ENCODE results near the gene INHA.

Gene INHA

GRCh38 chr2:219543596-219544358, 28.3 kb upstream of the INHA start, which contains the start of the genes CHPF and TMEM198:
TSS of gene CHPF (minus strand) at chr2:219543809. CDS start at chr2:219543538, 271 bp downstream.
TSS of gene TMEM198 (plus strand) at chr2:219544028. CDS start at chr2:219544728, 700 bp downstream.
- H3K4me1 ChIP-seq (ENCODE audit: control insufficient read depth, insufficient read depth, low read length), result peaks cover 14% of the 10 kb centered on the region
- H3K4me3 ChIP-seq (ENCODE audit: low read length), result peak within 1 kb of the TSS; percentile 71
- H3K9ac ChIP-seq (ENCODE audit: low read length), result peak within 1 kb of the TSS; percentile 76
- no peaks in the 10 kb centered on the region for H3K9me3 ChIP-seq (ENCODE audit: control insufficient read depth, low read length)
- H3K36me3 ChIP-seq (ENCODE audit: control insufficient read depth, insufficient read depth, low read length), result no peaks in the 10 kb centered on the region
- H3K27me3 ChIP-seq (ENCODE audit: control insufficient read depth, insufficient read depth, low read length), result no peaks in the 10 kb centered on the region

- H3K36me3 ChIP-seq (ENCODE audit: control insufficient read depth, insufficient read depth, low read length), result no peaks in the 10 kb centered on the region
- H3K9ac ChIP-seq (ENCODE audit: low read length), result no peak overlapping the region
Measured at GRCh38 chr2:219544567-219544966, 27.5 kb upstream of the INHA start.

GRCh38 chr2:219545295-219545942, 26.7 kb upstream of the INHA start:
- H3K27me3 ChIP-seq (ENCODE audit: control insufficient read depth, insufficient read depth, low read length), result no peaks in the 10 kb centered on the region
- no peaks in the 10 kb centered on the region for H3K9me3 ChIP-seq (ENCODE audit: control insufficient read depth, low read length)
- no peak overlapping the region for H3K4me3 ChIP-seq (ENCODE audit: low read length)
- H3K4me1 ChIP-seq (ENCODE audit: control insufficient read depth, insufficient read depth, low read length), result peaks cover 14% of the 10 kb centered on the region
- H3K36me3 ChIP-seq (ENCODE audit: control insufficient read depth, insufficient read depth, low read length), result no peaks in the 10 kb centered on the region
- H3K9ac ChIP-seq (ENCODE audit: low read length), result no peak overlapping the region

More at GRCh38 chr2:219544567-219544966, 27.5 kb upstream of the INHA start:
- Histone ChIP-seq H3K27me3 (ENCODE audit: control insufficient read depth, insufficient read depth, low read length) (no peaks in the 10 kb centered on the region), H3K9me3 (ENCODE audit: control insufficient read depth, low read length) (no peaks in the 10 kb centered on the region), H3K4me1 (ENCODE audit: control insufficient read depth, insufficient read depth, low read length) (peaks cover 14% of the 10 kb centered on the region), H3K4me3 (ENCODE audit: low read length) (no peak overlapping the region)

GRCh38 chr2:219545943-219546352, 26.2 kb upstream of the INHA start:
- H3K4me1 ChIP-seq (ENCODE audit: control insufficient read depth, insufficient read depth, low read length), result peaks cover 14% of the 10 kb centered on the region
- H3K4me3 ChIP-seq (ENCODE audit: low read length), result no peak overlapping the region
- peaks cover 4% of the 10 kb centered on the region for H3K27me3 ChIP-seq (ENCODE audit: control insufficient read depth, insufficient read depth, low read length)
- H3K9me3 ChIP-seq (ENCODE audit: control insufficient read depth, low read length), result no peaks in the 10 kb centered on the region
- no peak overlapping the region for H3K9ac ChIP-seq (ENCODE audit: low read length)
- no peaks in the 10 kb centered on the region for H3K36me3 ChIP-seq (ENCODE audit: control insufficient read depth, insufficient read depth, low read length)

GRCh38 chr2:219547621-219548020, 24.5 kb upstream of the INHA start:
- H3K9ac ChIP-seq (ENCODE audit: low read length), result no peak overlapping the region
- no peak overlapping the region for H3K4me3 ChIP-seq (ENCODE audit: low read length)
- no peaks in the 10 kb centered on the region for H3K9me3 ChIP-seq (ENCODE audit: control insufficient read depth, low read length)
- no peaks in the 10 kb centered on the region for H3K36me3 ChIP-seq (ENCODE audit: control insufficient read depth, insufficient read depth, low read length)
- peaks cover 11% of the 10 kb centered on the region for H3K4me1 ChIP-seq (ENCODE audit: control insufficient read depth, insufficient read depth, low read length)
- H3K27me3 ChIP-seq (ENCODE audit: control insufficient read depth, insufficient read depth, low read length), result peaks cover 17% of the 10 kb centered on the region

- Histone ChIP-seq H3K9me3 (ENCODE audit: control insufficient read depth, low read length) (no peaks in the 10 kb centered on the region), H3K9ac (ENCODE audit: low read length) (no peak overlapping the region), H3K27me3 (ENCODE audit: control insufficient read depth, insufficient read depth, low read length) (peaks cover 31% of the 10 kb centered on the region), H3K36me3 (ENCODE audit: control insufficient read depth, insufficient read depth, low read length) (no peaks in the 10 kb centered on the region), H3K4me1 (ENCODE audit: control insufficient read depth, insufficient read depth, low read length) (peaks cover 19% of the 10 kb centered on the region), H3K4me3 (ENCODE audit: low read length) (no peak overlapping the region)
Measured at GRCh38 chr2:219548990-219549389, 23.1 kb upstream of the INHA start.

GRCh38 chr2:219549619-219550018, 22.5 kb upstream of the INHA start:
- H3K4me3 ChIP-seq (ENCODE audit: low read length), result no peak overlapping the region
- H3K27me3 ChIP-seq (ENCODE audit: control insufficient read depth, insufficient read depth, low read length), result peaks cover 31% of the 10 kb centered on the region
- no peaks in the 10 kb centered on the region for H3K9me3 ChIP-seq (ENCODE audit: control insufficient read depth, low read length)
- H3K4me1 ChIP-seq (ENCODE audit: control insufficient read depth, insufficient read depth, low read length), result peaks cover 19% of the 10 kb centered on the region
- no peak overlapping the region for H3K9ac ChIP-seq (ENCODE audit: low read length)
- no peaks in the 10 kb centered on the region for H3K36me3 ChIP-seq (ENCODE audit: control insufficient read depth, insufficient read depth, low read length)

- Histone ChIP-seq H3K27me3 (ENCODE audit: control insufficient read depth, insufficient read depth, low read length) (peaks cover 31% of the 10 kb centered on the region), H3K36me3 (ENCODE audit: control insufficient read depth, insufficient read depth, low read length) (no peaks in the 10 kb centered on the region), H3K9ac (ENCODE audit: low read length) (no peak overlapping the region)
Measured at GRCh38 chr2:219551441-219552381, 20.4 kb upstream of the INHA start.

GRCh38 chr2:219552382-219553167, 19.5 kb upstream of the INHA start:
- Histone ChIP-seq H3K9me3 (ENCODE audit: control insufficient read depth, low read length) (no peaks in the 10 kb centered on the region), H3K4me1 (ENCODE audit: control insufficient read depth, insufficient read depth, low read length) (peaks cover 19% of the 10 kb centered on the region), H3K27me3 (ENCODE audit: control insufficient read depth, insufficient read depth, low read length) (peaks cover 31% of the 10 kb centered on the region), H3K9ac (ENCODE audit: low read length) (no peak overlapping the region), H3K4me3 (ENCODE audit: low read length) (peak overlapping the region; percentile 6), H3K36me3 (ENCODE audit: control insufficient read depth, insufficient read depth, low read length) (no peaks in the 10 kb centered on the region)

More at GRCh38 chr2:219551441-219552381, 20.4 kb upstream of the INHA start:
- no peaks in the 10 kb centered on the region for H3K9me3 ChIP-seq (ENCODE audit: control insufficient read depth, low read length)
- H3K4me3 ChIP-seq (ENCODE audit: low read length), result peak overlapping the region; percentile 6
- H3K4me1 ChIP-seq (ENCODE audit: control insufficient read depth, insufficient read depth, low read length), result peaks cover 19% of the 10 kb centered on the region

GRCh38 chr2:219553168-219553417, 19.0 kb upstream of the INHA start:
- H3K9me3 ChIP-seq (ENCODE audit: control insufficient read depth, low read length), result no peaks in the 10 kb centered on the region
- peaks cover 31% of the 10 kb centered on the region for H3K27me3 ChIP-seq (ENCODE audit: control insufficient read depth, insufficient read depth, low read length)
- no peak overlapping the region for H3K4me3 ChIP-seq (ENCODE audit: low read length)
- H3K9ac ChIP-seq (ENCODE audit: low read length), result peak overlapping the region; percentile 7
- peaks cover 19% of the 10 kb centered on the region for H3K4me1 ChIP-seq (ENCODE audit: control insufficient read depth, insufficient read depth, low read length)
- H3K36me3 ChIP-seq (ENCODE audit: control insufficient read depth, insufficient read depth, low read length), result no peaks in the 10 kb centered on the region

- H3K36me3 ChIP-seq (ENCODE audit: control insufficient read depth, insufficient read depth, low read length), result no peaks in the 10 kb centered on the region
- peaks cover 31% of the 10 kb centered on the region for H3K27me3 ChIP-seq (ENCODE audit: control insufficient read depth, insufficient read depth, low read length)
- no peaks in the 10 kb centered on the region for H3K9me3 ChIP-seq (ENCODE audit: control insufficient read depth, low read length)
- H3K9ac ChIP-seq (ENCODE audit: low read length), result peak overlapping the region; percentile 7
- no peak overlapping the region for H3K4me3 ChIP-seq (ENCODE audit: low read length)
- peaks cover 19% of the 10 kb centered on the region for H3K4me1 ChIP-seq (ENCODE audit: control insufficient read depth, insufficient read depth, low read length)
Measured at GRCh38 chr2:219553463-219553963, 18.6 kb upstream of the INHA start.
